Stimulated activated naive CD8-positive, alpha-beta T cell treated with anti-CD3 and anti-CD28 coated beads, Interleukin-15, amount 100 ng/mL, for 72 hours (primary cell): ENCODE data around the gene INAFM1.
"Not testable (repeated sequence)": the region's sequence is repeated elsewhere in the genome, so short reads cannot be mapped to it uniquely, and the experiment has no call there.

Experiments
- ATAC-seq: fragments of 150-1000 bp; cut with Tn5 transposase; 2 replicates; pipeline ENCODE4 v1.10.0; 2021; ENCODE audit warnings: mild to moderate bottlenecking, moderate library complexity
- DNase-seq, 2 donors: peaks; one replicate each; pipeline ENCODE4 v3.0.0; 2021 to 2022
- H3K27ac Mint-ChIP-seq, 2 donors: one replicate each; pipeline ENCODE4 v1.8.0; 2022; ENCODE audit warnings: mild to moderate bottlenecking in 2 of 2, mixed read lengths in 2 of 2, moderate library complexity in 2 of 2
- H3K27me3 Mint-ChIP-seq: one replicate; pipeline ENCODE4 v1.8.0; 2022; ENCODE audit warnings: mixed read lengths
- H3K4me1 Mint-ChIP-seq: one replicate; pipeline ENCODE4 v1.8.0; 2022; ENCODE audit warnings: mild to moderate bottlenecking, mixed read lengths
- H3K4me3 Mint-ChIP-seq, 2 donors: one replicate each; pipeline ENCODE4 v1.8.0; 2022; ENCODE audit warnings: mild to moderate bottlenecking in 2 of 2, mixed read lengths in 2 of 2, moderate library complexity in 1 of 2
- H3K9me3 Mint-ChIP-seq, 2 donors: one replicate each; pipeline ENCODE4 v1.8.0; 2022; ENCODE audit warnings: mixed read lengths in 2 of 2

The INAFM1 gene

GRCh38 chr19:47273313-47274070 is 1.2 kb upstream of the INAFM1 start:
- no peaks in the 10 kb centered on the region for H3K27me3 Mint-ChIP-seq
- peak; percentile 82 for ATAC-seq
- no peaks in the 10 kb centered on the region for H3K9me3 Mint-ChIP-seq
- peak; percentile 89 to 91 for DNase-seq
- H3K4me3 Mint-ChIP-seq: peak overlapping the region; percentile 91 to 97
- H3K4me1 Mint-ChIP-seq: peaks cover 33% of the 10 kb centered on the region
- peak overlapping the region; percentile 93 to 99 for H3K27ac Mint-ChIP-seq

DNA sequence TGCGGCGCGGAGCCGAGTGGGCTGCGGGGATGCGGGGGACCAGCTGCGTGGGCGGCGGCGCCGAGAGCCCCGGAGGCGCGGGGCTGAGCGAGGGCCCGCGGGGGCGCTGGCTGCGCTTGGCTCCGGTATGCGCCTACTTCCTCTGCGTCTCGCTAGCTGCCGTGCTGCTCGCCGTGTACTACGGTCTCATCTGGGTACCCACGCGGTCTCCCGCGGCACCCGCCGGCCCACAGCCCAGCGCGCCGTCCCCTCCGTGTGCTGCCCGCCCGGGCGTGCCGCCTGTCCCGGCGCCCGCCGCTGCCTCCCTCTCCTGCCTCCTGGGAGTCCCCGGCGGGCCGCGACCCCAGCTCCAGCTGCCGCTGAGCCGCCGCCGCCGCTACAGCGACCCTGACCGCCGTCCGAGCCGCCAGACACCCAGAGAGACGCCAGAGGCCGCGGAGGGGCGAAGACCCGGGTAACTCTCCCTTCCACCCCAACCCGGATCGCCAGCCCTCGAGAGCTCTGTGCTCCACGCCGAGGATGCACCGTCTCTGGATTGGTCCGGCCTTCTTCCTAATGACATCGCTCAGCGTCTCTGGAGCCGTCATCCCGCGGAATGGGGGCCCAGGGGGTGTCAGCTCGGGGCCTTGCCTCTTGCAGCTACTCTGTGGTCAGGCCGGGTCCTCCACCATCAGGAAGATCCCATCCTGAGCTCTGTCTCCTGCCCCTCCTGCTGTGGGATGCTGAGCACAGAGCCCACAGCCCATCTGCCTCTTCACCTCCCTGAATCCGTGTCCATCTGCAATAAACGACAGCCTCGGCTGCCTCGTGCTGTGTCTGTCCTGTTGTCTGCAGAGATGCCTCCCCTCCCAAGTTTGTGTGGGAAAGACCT is 441 bp downstream of the INAFM1 start:
- DNase-seq (peak in 1 of 2 donors; percentile 43), ATAC-seq (peak; percentile 38)
- Mint-ChIP-seq H3K27ac (peak overlapping the region in 1 of 2 donors; percentile 89), H3K9me3 (no peaks in the 10 kb centered on the region), H3K4me1 (peaks cover 39% of the 10 kb centered on the region), H3K27me3 (no peaks in the 10 kb centered on the region), H3K4me3 (peak overlapping the region; percentile 83 to 91)

GRCh38 chr19:47275791-47276461 is 1.2 kb downstream of the INAFM1 start:
- no peaks in the 10 kb centered on the region for H3K9me3 Mint-ChIP-seq
- peak overlapping the region in 1 of 2 donors; percentile 36 for H3K27ac Mint-ChIP-seq
- peak overlapping the region; percentile 73 to 83 for H3K4me3 Mint-ChIP-seq
- no peaks in the 10 kb centered on the region for H3K27me3 Mint-ChIP-seq
- no peak for ATAC-seq
- DNase-seq: no peak
- H3K4me1 Mint-ChIP-seq: peaks cover 37% of the 10 kb centered on the region

- not testable (repeated sequence) for DNase-seq, ATAC-seq, H3K9me3 Mint-ChIP-seq, H3K4me3 Mint-ChIP-seq, H3K27ac Mint-ChIP-seq, H3K27me3 Mint-ChIP-seq
- peaks cover 31% of the 10 kb centered on the region for H3K4me1 Mint-ChIP-seq
Observed at GRCh38 chr19:47276513-47276912, 1.8 kb downstream of the INAFM1 start.

DNA sequence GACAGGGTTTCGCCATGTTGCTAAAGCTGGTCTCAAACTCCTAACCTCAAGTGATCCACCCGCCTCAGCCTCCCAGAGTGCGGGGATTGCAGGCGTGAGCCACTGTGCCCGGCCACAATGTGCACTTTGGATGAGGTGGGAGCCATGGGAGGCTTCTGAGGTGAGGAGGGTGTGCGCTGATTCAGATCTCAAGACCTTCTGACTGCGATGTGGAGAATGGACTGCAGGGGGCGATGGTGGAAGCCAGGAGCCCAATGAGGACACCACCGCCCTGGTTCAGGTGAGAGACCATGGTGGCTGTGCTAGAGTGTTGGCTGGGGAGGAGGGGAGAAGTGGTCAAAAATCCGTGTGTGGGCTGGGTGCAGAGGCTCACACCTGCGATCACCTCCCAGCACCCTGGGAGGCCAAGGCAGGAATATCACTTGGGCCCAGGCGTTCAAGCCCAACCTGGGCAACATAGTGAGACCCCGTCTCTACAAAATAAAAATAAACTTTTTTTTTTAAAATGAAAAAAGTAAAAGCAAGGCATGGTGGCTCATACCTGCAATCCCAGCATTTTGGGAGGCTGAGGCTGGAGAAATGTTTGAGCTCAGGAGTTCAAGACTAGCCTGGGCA is 5.6 kb downstream of the INAFM1 start:
- Mint-ChIP-seq H3K4me3 (no peak overlapping the region), H3K4me1 (peaks cover 21% of the 10 kb centered on the region), H3K9me3 (no peaks in the 10 kb centered on the region), H3K27me3 (no peaks in the 10 kb centered on the region), H3K27ac (no peak overlapping the region)
- peak; percentile 58 to 70 for DNase-seq
- ATAC-seq: peak; percentile 72

DNA sequence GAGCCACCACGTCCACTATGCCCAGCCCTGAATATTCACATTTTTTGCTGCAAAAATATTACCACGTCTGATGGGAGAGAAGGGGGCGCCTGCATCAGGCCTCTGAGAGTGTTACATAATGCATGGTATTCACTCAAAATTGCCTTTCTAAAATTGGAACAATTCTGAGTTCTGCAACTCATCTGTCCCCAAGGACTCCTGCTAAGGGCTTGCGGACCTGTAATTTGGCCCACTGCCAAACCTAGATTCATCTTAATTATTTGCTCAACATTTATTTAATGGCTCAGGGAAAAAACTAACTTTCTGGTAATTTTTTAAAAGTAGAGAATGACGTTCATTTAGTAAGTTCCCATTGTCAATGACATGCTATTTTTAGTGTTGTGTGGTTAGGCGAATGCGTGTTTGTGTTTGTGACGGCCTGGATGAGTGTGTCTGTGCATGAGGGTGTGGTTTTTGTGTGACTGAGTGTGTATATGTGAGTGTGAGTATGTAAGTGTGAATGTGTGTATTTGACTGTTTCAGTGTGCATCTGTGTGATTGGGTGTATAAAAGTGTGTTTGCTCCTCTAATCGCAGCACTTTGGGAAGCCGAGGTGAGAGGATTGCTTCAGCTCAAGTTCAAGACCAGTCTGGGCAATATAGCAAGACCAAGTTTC is 8.8 kb downstream of the INAFM1 start:
- ATAC-seq: no peak
- H3K27me3 Mint-ChIP-seq: no peaks in the 10 kb centered on the region
- no peak for DNase-seq
- no peak overlapping the region for H3K27ac Mint-ChIP-seq
- H3K4me3 Mint-ChIP-seq: no peak overlapping the region
- H3K4me1 Mint-ChIP-seq: peaks cover 16% of the 10 kb centered on the region
- H3K9me3 Mint-ChIP-seq: no peaks in the 10 kb centered on the region

GRCh38 chr19:47284324-47284899 is 9.7 kb downstream of the INAFM1 start:
- Mint-ChIP-seq H3K27ac (no peak overlapping the region), H3K27me3 (no peaks in the 10 kb centered on the region), H3K9me3 (no peaks in the 10 kb centered on the region), H3K4me1 (peaks cover 18% of the 10 kb centered on the region), H3K4me3 (no peak overlapping the region)
- no peak for ATAC-seq
- DNase-seq: peak in 1 of 2 donors; percentile 48

DNA sequence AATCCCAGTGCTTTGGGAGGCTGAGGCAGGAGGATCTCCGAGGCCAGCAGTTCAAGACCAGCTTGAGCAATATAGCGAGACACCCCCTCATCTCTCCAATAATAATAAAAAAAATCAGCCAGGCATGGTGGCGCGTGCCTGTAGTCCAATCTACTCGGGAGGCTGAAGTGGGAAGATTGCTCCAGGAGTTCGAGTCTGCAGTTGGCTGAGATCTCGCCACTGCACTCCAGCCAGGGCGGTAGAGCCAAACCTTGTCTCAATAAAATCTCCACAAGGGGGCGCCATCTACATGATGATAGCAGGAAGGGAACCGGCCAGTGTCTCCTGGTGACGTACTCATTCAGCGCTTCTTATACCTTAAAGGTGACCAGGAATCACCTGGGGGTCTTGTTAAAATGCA is 21.4 kb downstream of the INAFM1 start:
- Mint-ChIP-seq H3K27me3 (no peaks in the 10 kb centered on the region), H3K4me1 (peaks cover 22% of the 10 kb centered on the region), H3K4me3 (no peak overlapping the region), H3K9me3 (no peaks in the 10 kb centered on the region), H3K27ac (peak overlapping the region in 1 of 2 donors; percentile 38)
- peak; percentile 96 for ATAC-seq
- DNase-seq: peak; percentile 74 to 75

DNA sequence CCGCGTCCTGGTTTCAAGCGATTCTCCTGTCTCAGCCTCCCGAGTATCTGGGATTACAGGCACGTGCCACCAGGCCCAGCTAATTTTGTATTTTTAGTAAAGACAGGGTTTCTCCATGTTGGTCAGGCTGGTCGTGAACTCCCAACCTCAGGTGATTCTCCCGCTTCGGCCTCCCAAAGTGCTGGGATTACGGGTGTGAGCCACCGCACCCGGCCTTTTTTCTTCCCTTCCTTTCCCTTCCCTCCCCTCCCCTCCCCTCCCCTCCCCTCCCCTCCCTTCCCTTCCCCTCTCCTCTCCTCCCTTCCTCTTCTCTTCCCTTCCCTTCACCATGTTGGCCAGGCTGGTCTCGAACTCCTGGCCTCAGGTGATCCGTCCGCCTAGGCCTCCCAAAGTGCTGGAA is 26.2 kb downstream of the INAFM1 start:
- H3K4me3 Mint-ChIP-seq, DNase-seq, H3K27me3 Mint-ChIP-seq, H3K9me3 Mint-ChIP-seq, ATAC-seq: not testable (repeated sequence)
- Mint-ChIP-seq H3K4me1 (peaks cover 26% of the 10 kb centered on the region), H3K27ac (peak overlapping the region in 1 of 2 donors; percentile 65)

GRCh38 chr19:47302249-47302648 is 27.6 kb downstream of the INAFM1 start:
- Mint-ChIP-seq H3K27ac (no peak overlapping the region), H3K9me3 (no peaks in the 10 kb centered on the region), H3K27me3 (peaks cover 21% of the 10 kb centered on the region), H3K4me1 (peaks cover 18% of the 10 kb centered on the region), H3K4me3 (no peak overlapping the region)
- ATAC-seq (no peak), DNase-seq (no peak)

- DNase-seq (no peak), ATAC-seq (no peak)
- H3K4me1 Mint-ChIP-seq: peaks cover 18% of the 10 kb centered on the region
- no peak overlapping the region for H3K4me3 Mint-ChIP-seq
- H3K9me3 Mint-ChIP-seq: no peaks in the 10 kb centered on the region
- H3K27me3 Mint-ChIP-seq: peaks cover 26% of the 10 kb centered on the region
- H3K27ac Mint-ChIP-seq: no peak overlapping the region
Observed at GRCh38 chr19:47303966-47304365, 29.3 kb downstream of the INAFM1 start.

GRCh38 chr19:47305309-47305751 is 30.6 kb downstream of the INAFM1 start:
- Mint-ChIP-seq H3K4me3 (no peak overlapping the region), H3K27me3 (peaks cover 39% of the 10 kb centered on the region), H3K4me1 (peaks cover 11% of the 10 kb centered on the region), H3K9me3 (no peaks in the 10 kb centered on the region), H3K27ac (peak overlapping the region in 1 of 2 donors; percentile 48)
- ATAC-seq (no peak), DNase-seq (peak; percentile 13 to 29)

- DNase-seq (no peak), ATAC-seq (no peak)
- Mint-ChIP-seq H3K4me3 (no peak overlapping the region), H3K4me1 (peaks cover 5% of the 10 kb centered on the region), H3K27me3 (peaks cover 49% of the 10 kb centered on the region), H3K9me3 (no peaks in the 10 kb centered on the region), H3K27ac (no peak overlapping the region)
Observed at GRCh38 chr19:47306303-47306702, 31.6 kb downstream of the INAFM1 start.

DNA sequence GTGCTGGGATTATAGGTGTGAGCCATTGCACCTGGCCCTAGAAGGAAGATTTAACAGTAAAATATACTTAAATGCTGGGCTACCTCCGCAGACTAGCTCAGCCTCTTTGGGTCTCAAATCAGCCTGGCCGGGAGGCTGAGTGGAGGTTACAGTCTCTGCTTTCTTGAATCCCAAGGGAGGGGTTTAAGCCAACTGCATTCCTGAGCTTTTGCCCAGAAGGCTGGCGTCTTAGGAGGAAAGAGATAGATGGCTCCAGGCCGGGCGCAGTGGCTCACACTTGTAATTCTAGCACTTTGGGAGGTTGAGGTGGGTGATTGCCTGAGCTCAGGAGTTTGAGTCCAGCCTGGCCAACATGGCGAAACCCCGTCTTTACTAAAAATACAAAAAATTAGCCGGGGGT is 34.4 kb downstream of the INAFM1 start:
- Mint-ChIP-seq H3K9me3 (no peaks in the 10 kb centered on the region), H3K27me3 (peaks cover 52% of the 10 kb centered on the region), H3K4me1 (peaks cover 5% of the 10 kb centered on the region), H3K4me3 (no peak overlapping the region), H3K27ac (peak overlapping the region in 1 of 2 donors; percentile 59)
- no peak for ATAC-seq
- DNase-seq: no peak
